NCI-H2227 treated with DMSO at 0.1 percent for 48 hours (cell line): ENCODE results near the gene ADCY1.
"Not testable (repeated sequence)": the region's sequence is repeated elsewhere in the genome, so short reads cannot be mapped to it uniquely, and the experiment has no call there.

Experiments used
- DNase-seq: peaks from one replicate; lab custom pipeline; 2025; lab: John Stamatoyannopoulos, UW

Gene ADCY1

DNA sequence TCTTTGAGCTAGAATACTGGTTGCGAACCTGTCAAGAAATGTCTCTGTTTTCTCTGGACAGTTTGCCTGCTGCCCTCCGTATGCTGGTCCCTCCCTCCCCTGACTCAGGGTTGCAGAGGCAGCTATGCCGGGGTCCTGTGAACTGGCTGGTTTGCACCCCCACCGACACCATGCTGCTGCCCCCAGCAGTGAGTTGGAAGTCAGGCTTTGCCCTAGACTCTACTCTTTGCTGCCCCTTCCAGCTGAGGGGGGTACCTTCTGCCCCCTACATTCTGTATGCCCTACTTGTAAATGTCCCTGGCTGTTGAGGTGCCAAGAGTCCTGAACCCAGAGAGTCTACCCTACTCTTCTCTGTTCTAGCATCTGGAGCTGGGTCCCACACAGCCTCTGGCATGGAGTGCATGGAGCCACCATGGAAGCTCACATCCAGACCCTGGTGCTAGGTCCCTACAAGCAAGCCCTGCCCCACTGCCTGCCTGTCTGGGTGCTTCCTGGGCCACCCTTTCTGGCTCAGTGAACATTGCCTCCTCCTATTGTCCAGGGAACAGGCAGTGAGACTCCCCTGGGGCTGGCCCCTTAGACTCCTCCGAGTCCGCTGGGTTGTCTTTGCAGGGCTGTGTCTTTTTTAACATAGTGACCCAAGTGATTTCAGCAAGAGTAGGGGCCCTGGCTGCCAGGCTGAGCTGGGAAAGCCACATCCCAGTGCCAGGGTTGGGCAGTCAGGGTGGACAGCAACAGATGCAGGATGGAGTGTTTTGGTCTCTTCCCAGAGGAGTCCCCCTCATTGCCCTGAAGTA is 138.9 kb downstream of the ADCY1 start:
- no peak for DNase-seq

GRCh38 chr7:45713669-45714520 is 139.7 kb downstream of the ADCY1 start:
- DNase-seq: no peak

- DNase-seq: no peak
These were observed 140.3 kb downstream of the ADCY1 start for GRCh38 chr7:45714521-45714820.

DNA sequence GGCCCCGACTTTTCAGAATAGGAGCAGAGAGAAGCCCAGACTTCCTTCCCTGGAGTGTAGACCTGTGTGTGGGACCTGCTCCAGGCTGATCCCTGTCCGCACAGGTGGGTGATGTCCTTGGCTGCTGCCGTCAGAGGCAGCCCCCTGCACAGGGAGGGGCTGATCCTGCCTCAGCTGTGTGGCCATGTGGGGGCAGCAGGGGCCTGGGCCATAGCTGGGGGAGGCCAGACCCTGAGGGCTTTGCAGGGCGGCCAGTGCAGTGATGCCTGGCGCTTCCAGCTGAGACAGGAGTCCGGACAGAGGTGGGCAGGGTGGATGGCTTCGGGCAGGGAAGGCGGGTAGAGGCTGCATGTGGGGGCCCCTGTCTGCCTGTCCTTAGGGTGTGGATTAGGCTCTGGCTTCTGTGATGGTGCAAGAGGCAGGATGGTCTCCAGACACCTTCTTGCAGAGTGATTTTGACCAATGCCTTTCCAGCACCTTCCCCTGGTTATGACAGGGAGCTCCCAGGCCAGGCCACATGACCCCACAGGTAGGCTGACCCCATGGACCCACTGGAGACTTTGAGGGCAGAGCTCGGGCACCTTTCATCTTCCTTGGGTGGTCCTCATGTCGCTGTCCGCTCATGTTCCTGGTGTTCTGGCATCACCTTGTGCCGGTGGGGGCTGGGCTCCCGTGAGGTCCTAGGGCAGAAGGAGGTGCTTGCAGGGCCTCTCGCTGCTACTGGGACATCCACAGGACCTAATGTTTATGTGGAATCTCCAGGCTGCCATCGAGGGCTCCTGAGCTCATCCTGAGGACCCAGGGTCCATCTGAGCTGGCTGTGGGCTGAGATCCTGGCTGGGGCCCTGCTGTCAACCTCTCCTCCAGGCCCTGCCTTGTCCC is 141.5 kb downstream of the ADCY1 start:
- no peak for DNase-seq

DNA sequence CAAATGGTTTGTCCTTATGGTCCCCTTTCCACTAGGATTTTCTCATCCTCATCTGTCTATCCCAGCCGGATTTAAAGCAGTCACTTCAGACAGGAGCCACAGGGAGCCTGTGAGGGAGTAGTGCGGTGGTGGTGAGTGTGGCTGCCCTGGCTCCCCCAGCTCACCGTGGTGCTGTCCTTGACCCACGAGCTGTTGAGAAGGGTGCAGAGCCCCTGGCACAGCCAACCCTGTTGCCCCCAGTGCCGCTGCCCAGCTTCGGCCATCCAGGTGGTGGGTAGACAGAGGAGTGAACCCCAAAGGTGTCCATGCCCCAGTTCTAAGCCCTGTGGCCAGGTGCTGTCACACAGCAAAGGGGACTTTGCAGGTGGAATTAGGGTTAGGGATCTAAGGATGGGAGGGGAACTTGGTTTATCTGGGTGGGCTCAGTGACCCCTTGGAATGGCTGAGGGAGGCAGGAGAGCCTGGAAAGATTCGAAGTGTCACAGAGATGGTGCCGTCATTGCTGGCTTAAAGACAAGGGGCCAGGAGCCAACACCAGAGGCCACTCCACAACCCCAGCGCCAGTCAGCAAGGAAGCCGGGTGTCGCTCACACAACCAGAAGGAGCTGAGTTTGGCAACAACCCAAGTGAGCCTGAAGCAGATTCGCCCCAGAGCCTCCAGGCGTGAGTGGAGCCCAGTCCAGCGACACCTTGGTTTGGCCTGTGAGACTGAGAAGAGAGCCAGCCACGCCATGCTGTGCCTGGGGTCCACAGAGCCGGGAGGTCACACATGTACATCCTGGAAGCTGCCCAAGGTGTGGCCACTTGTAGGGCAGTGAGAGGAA is 142.4 kb downstream of the ADCY1 start:
- DNase-seq: no peak

DNA sequence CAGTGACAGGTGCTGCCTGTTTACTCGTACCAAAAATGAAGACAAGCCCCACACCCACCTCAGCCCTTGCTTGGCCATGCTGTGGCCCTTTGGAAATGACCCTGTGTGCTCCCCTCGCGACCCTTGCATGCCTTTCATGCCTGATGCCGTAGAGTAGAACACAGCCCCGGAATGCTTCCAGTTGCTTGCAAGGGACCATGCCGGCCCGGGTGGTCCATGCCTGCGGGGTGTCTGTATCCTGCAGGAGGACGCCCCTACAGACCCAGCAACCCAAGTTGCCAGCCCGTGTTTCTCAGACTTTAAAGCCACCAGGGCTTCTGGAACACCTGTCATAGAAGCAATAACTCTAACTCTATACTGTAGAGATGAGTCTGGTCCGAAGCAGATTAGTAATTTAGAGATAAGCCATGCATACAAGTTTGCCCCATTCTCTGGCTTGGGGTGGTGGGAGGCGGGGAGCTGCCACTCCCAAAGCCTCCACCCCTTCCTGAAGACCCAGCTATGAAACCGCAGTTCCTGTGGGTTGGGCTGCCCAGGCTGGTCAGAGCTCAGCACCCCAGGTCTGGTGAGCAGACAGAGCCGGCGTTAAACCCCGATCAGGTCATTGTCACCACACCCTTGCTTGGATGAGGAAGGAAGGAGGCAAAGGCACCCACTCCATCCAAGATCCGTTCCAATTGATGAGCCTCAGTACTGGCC is 143.5 kb downstream of the ADCY1 start:
- no peak for DNase-seq

DNA sequence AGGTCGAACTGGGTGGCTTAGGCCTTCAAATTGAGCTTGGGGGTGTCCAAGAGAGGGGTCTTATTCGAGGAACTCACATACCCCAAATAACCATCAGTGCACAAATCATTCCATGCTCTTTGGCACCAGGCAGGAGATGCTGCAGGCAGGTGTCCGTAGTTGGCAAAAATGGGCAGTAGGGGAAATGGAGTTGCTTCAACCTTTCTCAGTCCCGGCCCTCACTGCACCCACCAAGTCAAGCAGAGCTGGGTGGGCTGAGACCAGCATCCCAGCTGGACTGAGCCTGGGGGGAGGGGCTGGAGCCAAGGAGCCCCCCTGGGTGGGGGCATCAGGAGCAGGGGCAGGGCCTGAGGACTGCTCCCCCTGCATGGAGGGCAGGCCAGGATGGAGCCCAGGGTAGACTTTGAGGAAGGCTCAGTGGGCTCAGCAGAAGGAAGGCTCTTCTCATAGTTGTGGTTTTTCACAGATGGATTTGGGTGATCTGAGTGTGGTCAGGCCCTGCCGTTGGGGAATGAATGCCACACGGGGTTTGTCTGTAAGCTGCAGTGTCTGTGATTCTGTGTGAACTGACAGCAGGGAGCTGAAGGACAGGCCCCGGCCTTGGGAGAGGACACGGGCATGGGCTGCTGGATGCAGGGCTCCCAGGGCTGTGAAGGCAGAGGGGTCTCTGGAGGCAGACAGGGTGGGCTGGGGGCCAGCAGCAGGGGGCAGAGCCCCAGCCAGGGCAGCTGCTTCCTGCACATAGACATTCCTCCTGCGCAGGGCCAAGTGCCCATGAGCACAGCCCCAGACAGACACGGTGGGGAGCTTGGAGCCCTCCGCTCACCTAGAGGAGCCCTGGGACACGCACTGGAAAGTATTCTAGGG is 144.5 kb downstream of the ADCY1 start:
- DNase-seq: no peak

DNA sequence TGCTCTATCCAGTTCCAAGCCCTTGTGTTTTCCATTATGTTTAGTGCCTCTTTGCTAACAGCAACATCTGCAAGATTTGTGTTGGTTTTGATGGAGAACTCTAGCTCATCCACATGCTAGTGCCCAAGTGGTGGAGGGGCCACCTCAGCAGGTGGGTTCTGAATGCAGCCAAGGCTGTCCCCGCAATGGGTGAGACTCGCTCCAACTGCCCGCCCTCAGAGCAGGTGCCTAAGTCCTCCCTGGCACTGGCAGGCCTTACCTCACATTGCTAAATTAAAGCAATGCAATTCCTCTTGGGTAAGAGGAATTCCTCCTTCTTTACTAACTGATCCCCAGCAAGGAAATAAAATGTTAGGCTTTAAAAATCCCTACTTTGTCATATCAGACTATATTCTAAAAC is 146.8 kb downstream of the ADCY1 start:
- DNase-seq: no peak

GRCh38 chr7:45721686-45722598 is 147.8 kb downstream of the ADCY1 start:
- no peak for DNase-seq

DNA sequence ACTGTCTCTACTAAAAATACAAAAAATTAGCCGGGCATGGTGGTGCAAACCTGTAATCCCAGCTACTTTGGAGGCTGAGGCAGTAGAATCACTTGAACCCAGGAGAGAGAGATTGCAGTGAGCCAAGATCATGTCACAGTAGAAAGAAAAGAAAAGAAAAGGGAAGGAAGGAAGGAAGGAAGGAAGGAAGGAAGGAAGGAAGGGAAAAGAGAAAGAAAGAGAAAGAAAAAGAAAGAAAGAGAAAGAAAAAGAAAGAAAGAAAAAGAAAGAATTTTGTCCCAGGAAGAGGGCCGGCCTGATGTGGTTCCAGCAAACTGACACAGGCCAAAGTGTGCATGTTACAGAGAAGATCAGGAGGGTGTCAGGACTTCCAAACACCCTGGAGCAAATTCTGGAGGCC is 151.1 kb downstream of the ADCY1 start:
- not testable (repeated sequence) for DNase-seq

DNA sequence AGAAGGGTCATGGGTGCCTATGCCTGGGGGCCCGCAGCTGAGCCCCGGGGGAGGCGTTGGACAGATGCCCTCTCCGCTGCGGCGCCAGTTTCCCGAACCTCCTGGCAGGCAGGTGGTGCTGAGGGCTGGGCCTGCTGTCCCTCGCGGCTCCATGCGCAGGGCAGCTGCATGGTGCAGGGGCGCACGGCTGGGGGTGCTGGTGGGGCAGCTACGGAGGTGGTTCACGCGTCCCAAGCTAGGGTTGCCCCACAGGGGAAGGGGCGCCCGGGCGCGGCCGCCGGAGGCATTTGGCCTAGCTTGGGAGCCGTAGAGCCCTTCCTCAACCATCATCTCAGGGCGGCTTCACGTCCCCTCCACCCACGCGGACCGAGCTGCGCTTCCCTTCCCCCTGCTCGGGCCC is 152.7 kb downstream of the ADCY1 start:
- no peak for DNase-seq

DNA sequence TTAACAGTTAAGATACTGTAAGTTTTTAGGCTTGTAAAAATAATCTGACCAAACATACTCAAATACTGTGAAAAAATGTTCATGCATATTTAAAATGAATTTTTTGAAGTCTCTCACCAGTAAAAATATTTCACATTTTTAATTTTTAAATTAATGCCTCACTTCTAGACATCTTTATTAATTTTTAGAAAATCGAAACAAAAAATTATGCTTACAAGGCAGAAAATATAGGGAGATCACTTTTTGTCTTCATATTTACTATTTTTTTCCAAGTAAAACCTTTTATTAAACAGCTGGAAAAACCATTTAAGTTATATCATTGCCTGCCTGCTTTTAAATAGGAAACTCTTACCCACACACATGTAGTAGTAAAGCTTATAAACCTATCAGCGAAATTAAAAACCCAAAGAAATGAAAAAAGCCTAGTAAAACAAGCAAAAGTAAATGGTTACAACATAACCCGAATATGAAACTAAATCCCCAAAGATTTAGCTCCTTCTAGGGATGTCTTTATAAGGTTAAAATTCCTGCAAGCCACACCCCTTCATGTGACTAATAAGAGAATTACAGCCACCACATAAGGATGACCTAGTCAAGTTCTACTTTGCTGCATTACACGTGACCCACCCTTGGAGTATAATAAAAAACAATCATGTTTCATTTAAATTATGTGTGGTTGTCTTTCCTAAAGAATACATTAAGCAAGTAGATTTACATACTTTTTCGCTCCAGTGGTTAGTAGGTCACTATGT is 157.7 kb downstream of the ADCY1 start:
- DNase-seq: not testable (repeated sequence)

- DNase-seq: not testable (repeated sequence)
These were observed 164.8 kb downstream of the ADCY1 start for GRCh38 chr7:45738920-45739319.

DNA sequence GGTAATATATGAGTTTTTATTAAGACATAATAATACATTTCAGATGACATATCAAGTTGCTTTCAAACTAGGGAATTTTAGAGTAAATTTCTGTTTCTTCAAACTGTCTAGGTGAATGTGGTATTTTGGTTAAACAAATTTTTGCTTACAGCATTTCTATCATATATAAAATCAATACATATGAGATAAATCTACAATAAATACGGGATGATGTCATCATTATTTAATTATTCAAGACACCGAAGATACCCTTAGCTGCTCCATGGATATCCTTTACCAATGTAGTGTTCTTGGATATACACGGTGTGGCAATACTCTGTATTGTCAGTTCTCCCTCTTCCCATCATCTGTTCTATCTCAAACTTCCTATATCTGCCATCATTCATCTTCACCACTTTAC is 166.4 kb downstream of the ADCY1 start:
- not testable (repeated sequence) for DNase-seq

- DNase-seq: not testable (repeated sequence)
These were observed 174.8 kb downstream of the ADCY1 start for GRCh38 chr7:45748976-45749375.

DNA sequence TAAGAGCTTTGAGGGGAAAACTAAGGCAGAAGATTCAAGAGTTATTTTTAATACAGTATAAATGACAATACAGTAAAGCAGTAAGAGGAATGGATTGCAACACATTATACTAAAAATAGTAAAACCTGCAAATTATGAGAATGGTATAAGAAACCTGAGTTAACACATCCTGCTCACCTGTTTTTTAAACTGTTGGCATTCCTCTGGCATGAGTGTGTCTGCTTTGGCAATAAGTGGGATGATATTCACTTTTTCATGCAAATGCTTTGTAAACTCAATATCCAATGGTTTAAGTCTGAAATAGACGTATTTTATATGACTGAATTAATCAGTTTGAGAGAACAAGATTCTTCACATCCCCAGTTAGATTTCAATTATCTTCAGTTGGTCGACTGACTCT is 177.2 kb downstream of the ADCY1 start:
- not testable (repeated sequence) for DNase-seq

- DNase-seq: not testable (repeated sequence)
These were observed 182.2 kb downstream of the ADCY1 start for GRCh38 chr7:45756333-45756732.

- DNase-seq: not testable (repeated sequence)
These were observed 182.6 kb downstream of the ADCY1 start for GRCh38 chr7:45756757-45757156.
